ENCODE data around the gene SHROOM4.

DNA sequence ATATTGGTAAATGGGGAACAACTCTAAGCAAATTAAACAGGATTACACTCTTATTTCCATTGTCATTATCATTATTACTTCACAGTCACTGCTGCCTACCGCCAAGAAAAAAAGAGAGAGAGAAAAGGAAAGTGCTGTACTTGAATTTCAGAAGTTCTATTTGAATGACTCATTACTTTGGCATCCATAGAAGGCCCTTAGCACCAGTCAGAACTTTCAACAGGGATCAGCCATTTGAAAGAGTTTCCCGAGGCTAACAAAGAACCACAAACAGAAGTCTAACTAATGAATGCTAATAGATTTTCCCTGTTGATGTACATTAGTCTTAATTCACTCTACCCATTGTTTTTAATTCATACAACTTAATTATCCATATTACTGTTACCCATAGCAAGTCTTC lies 116.3 kb downstream of the SHROOM4 start:
- TF ChIP-seq, protein P1, sequence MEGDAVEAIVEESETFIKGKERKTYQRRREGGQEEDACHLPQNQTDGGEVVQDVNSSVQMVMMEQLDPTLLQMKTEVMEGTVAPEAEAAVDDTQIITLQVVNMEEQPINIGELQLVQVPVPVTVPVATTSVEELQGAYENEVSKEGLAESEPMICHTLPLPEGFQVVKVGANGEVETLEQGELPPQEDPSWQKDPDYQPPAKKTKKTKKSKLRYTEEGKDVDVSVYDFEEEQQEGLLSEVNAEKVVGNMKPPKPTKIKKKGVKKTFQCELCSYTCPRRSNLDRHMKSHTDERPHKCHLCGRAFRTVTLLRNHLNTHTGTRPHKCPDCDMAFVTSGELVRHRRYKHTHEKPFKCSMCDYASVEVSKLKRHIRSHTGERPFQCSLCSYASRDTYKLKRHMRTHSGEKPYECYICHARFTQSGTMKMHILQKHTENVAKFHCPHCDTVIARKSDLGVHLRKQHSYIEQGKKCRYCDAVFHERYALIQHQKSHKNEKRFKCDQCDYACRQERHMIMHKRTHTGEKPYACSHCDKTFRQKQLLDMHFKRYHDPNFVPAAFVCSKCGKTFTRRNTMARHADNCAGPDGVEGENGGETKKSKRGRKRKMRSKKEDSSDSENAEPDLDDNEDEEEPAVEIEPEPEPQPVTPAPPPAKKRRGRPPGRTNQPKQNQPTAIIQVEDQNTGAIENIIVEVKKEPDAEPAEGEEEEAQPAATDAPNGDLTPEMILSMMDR (IDR thresholded peaks at IDR 0.05; ENCODE audit: borderline replicate concordance, extremely low read depth, low read length, poor library complexity, severe bottlenecking): no peak
- TF ChIP-seq EZH2 (IDR thresholded peaks at IDR 0.05; ENCODE audit: borderline replicate concordance, low read depth, low read length, severe bottlenecking): no peak

All from DND-41 (cell line).